Glutamatergic neuron (in vitro differentiated cells): Measurements from ENCODE around the gene MSS51. TPM values are rescaled to one million over a fixed set of nuclear protein-coding genes. Genes with fewer than 3 reads are reported as not detected.
A peak's percentile ranks its signal among the peaks of the same experiment; 100 is the strongest.

ENCODE experiments used
- DNase-seq: peaks from one replicate; pipeline ENCODE4 v3.0.0; 2022
- H3K27ac Mint-ChIP-seq: one replicate; pipeline ENCODE4 v1.8.0; 2020; ENCODE audit warnings: mild to moderate bottlenecking, mixed read lengths, inconsistent platforms; ENCODE audit not compliant: unreplicated experiment
- H3K27me3 Mint-ChIP-seq: one replicate; pipeline ENCODE4 v1.8.0; 2020; ENCODE audit warnings: mild to moderate bottlenecking, moderate library complexity, mixed read lengths, inconsistent platforms; ENCODE audit not compliant: unreplicated experiment
- H3K36me3 Mint-ChIP-seq: one replicate; pipeline ENCODE4 v1.8.0; 2020; ENCODE audit warnings: mild to moderate bottlenecking, mixed read lengths, inconsistent platforms; ENCODE audit not compliant: unreplicated experiment
- H3K4me1 Mint-ChIP-seq: one replicate; pipeline ENCODE4 v1.8.0; 2020; ENCODE audit warnings: mild to moderate bottlenecking, low read depth, mixed read lengths, inconsistent platforms; ENCODE audit not compliant: unreplicated experiment
- H3K4me3 Mint-ChIP-seq: one replicate; pipeline ENCODE4 v1.8.0; 2020; ENCODE audit warnings: mild to moderate bottlenecking, mixed read lengths, inconsistent platforms; ENCODE audit not compliant: unreplicated experiment
- H3K9me3 Mint-ChIP-seq: one replicate; pipeline ENCODE4 v1.8.0; 2020; ENCODE audit warnings: mild to moderate bottlenecking, moderate library complexity, mixed read lengths, inconsistent platforms; ENCODE audit not compliant: unreplicated experiment
- total RNA-seq: library from RNA; stranded (reverse); fragmentation: NEBNext Ultra II Directional; extraction: Animal tissue kit (Norgen Biotek cat#: 25700); gene quantifications from one replicate; pipeline ENCODE4 v1.2.1, GENCODE V29; 2021; ENCODE audit not compliant: unreplicated experiment
- TF ChIP-seq, protein P1 (sequence below): fragments of 200-600 bp; sonication (generic); IDR thresholded peaks from one replicate; pipeline ENCODE4 v1.5.0; 2021; ENCODE audit not compliant: partially characterized antibody, unreplicated experiment

Gene MSS51
- total RNA-seq, 1 donor from 2014 or later = 3.5 TPM

GRCh38 chr10:73408978-73409521 is 24.3 kb downstream of the MSS51 start:
- peak overlapping the region; percentile 4 for H3K4me3 Mint-ChIP-seq
- TF ChIP-seq, protein P1, sequence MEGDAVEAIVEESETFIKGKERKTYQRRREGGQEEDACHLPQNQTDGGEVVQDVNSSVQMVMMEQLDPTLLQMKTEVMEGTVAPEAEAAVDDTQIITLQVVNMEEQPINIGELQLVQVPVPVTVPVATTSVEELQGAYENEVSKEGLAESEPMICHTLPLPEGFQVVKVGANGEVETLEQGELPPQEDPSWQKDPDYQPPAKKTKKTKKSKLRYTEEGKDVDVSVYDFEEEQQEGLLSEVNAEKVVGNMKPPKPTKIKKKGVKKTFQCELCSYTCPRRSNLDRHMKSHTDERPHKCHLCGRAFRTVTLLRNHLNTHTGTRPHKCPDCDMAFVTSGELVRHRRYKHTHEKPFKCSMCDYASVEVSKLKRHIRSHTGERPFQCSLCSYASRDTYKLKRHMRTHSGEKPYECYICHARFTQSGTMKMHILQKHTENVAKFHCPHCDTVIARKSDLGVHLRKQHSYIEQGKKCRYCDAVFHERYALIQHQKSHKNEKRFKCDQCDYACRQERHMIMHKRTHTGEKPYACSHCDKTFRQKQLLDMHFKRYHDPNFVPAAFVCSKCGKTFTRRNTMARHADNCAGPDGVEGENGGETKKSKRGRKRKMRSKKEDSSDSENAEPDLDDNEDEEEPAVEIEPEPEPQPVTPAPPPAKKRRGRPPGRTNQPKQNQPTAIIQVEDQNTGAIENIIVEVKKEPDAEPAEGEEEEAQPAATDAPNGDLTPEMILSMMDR = no peak
- peaks cover 4% of the 10 kb centered on the region for H3K27me3 Mint-ChIP-seq
- peaks cover 18% of the 10 kb centered on the region for H3K4me1 Mint-ChIP-seq
- peaks cover 2% of the 10 kb centered on the region for H3K9me3 Mint-ChIP-seq
- DNase-seq = no peak
- H3K36me3 Mint-ChIP-seq = no peaks in the 10 kb centered on the region
- no peak overlapping the region for H3K27ac Mint-ChIP-seq

- no peak overlapping the region for H3K27ac Mint-ChIP-seq
Measured at GRCh38 chr10:73408061-73408460, 25.3 kb downstream of the MSS51 start.

DNA sequence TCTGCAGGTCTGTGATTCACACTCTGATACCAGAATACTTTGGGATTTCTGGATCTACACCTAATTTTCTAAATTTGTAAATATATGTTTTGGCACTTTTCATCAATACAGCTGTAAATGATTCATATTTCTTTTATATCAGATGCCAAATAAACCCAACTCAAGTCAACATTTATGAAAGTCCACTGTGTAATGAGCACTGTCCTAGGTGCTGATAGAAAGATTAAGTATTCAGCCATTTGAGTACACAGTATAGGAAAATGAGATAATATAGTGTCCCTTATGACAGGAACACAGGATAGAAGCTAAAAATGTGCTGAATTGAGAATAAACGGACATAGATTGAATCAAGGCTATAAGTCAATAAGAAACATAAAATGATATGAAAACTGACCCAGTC is 25.9 kb downstream of the MSS51 start:
- no peak for DNase-seq
- TF ChIP-seq, protein P1 = no peak
- Mint-ChIP-seq H3K27ac (no peak overlapping the region), H3K36me3 (no peaks in the 10 kb centered on the region), H3K9me3 (peaks cover 2% of the 10 kb centered on the region), H3K4me3 (no peak overlapping the region), H3K27me3 (peaks cover 4% of the 10 kb centered on the region), H3K4me1 (peaks cover 13% of the 10 kb centered on the region)

More at GRCh38 chr10:73408061-73408460, 25.3 kb downstream of the MSS51 start:
- Mint-ChIP-seq H3K9me3 (peaks cover 2% of the 10 kb centered on the region), H3K36me3 (no peaks in the 10 kb centered on the region), H3K4me3 (no peak overlapping the region), H3K27me3 (peaks cover 4% of the 10 kb centered on the region), H3K4me1 (peaks cover 17% of the 10 kb centered on the region)
- TF ChIP-seq, protein P1 = no peak
- no peak for DNase-seq

DNA sequence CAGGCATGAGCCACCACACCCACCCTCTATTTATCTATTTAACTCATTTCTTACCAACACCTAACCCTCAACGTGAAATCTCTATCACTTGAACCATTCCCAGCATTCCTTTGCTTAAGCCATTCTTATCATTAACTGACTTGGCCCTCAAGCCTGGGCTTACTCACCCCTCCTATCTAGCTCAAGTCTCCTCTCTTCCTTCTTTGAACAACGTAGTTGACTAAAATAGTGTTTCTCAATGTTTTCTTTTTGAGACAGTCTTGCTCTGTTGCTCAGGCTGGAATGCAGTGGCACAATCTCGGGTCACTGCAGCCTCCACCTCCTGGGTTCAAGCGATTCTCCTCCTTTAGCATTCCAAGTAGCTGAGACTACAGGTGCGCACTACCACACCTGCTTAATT is 26.5 kb downstream of the MSS51 start:
- peaks cover 4% of the 10 kb centered on the region for H3K27me3 Mint-ChIP-seq
- peaks cover 2% of the 10 kb centered on the region for H3K9me3 Mint-ChIP-seq
- no peak overlapping the region for H3K27ac Mint-ChIP-seq
- DNase-seq = no peak
- no peak overlapping the region for H3K4me3 Mint-ChIP-seq
- peaks cover 12% of the 10 kb centered on the region for H3K4me1 Mint-ChIP-seq
- no peaks in the 10 kb centered on the region for H3K36me3 Mint-ChIP-seq
- TF ChIP-seq, protein P1 = no peak

GRCh38 chr10:73405556-73405955 is 27.8 kb downstream of the MSS51 start:
- no peaks in the 10 kb centered on the region for H3K36me3 Mint-ChIP-seq
- H3K4me1 Mint-ChIP-seq = peaks cover 12% of the 10 kb centered on the region
- no peak overlapping the region for H3K27ac Mint-ChIP-seq
- H3K27me3 Mint-ChIP-seq = peaks cover 4% of the 10 kb centered on the region
- TF ChIP-seq, protein P1 = no peak
- H3K9me3 Mint-ChIP-seq = peaks cover 2% of the 10 kb centered on the region
- H3K4me3 Mint-ChIP-seq = no peak overlapping the region
- no peak for DNase-seq
